GM19452 (cell line): ENCODE results near the gene COL23A1.

Experiments used
- ATAC-seq: cut with Tn5 transposase; IDR thresholded peaks from one replicate; pipeline ENCODE4 v1.9.1; 2021; ENCODE audit not compliant: unreplicated experiment

The COL23A1 gene

GRCh38 chr5:178557416-178557815 is 32.8 kb downstream of the COL23A1 start:
- no peak for ATAC-seq

GRCh38 chr5:178555771-178556211 is 34.4 kb downstream of the COL23A1 start:
- no peak for ATAC-seq

- ATAC-seq: no peak
Observed at GRCh38 chr5:178555005-178555404, 35.2 kb downstream of the COL23A1 start.

- ATAC-seq: no peak
Observed at GRCh38 chr5:178554311-178554710, 35.9 kb downstream of the COL23A1 start.

GRCh38 chr5:178553517-178553916 is 36.7 kb downstream of the COL23A1 start:
- no peak for ATAC-seq

- ATAC-seq: no peak
Observed at GRCh38 chr5:178551468-178551867, 38.7 kb downstream of the COL23A1 start.

- no peak for ATAC-seq
Observed at GRCh38 chr5:178551059-178551458, 39.1 kb downstream of the COL23A1 start.

- ATAC-seq: no peak
Observed at GRCh38 chr5:178548746-178549145, 41.4 kb downstream of the COL23A1 start.

GRCh38 chr5:178547753-178548415 is 42.3 kb downstream of the COL23A1 start:
- ATAC-seq: no peak

- ATAC-seq: no peak
Observed at GRCh38 chr5:178547052-178547666, 43.0 kb downstream of the COL23A1 start.

GRCh38 chr5:178546675-178547033 is 43.5 kb downstream of the COL23A1 start:
- ATAC-seq: no peak

GRCh38 chr5:178545941-178546674 is 44.1 kb downstream of the COL23A1 start:
- no peak for ATAC-seq

GRCh38 chr5:178545176-178545575 is 45.0 kb downstream of the COL23A1 start:
- ATAC-seq: no peak

GRCh38 chr5:178544166-178544834 is 45.9 kb downstream of the COL23A1 start:
- no peak for ATAC-seq

GRCh38 chr5:178542455-178542854 is 47.7 kb downstream of the COL23A1 start:
- no peak for ATAC-seq

- no peak for ATAC-seq
Observed at GRCh38 chr5:178540526-178540925, 49.7 kb downstream of the COL23A1 start.

GRCh38 chr5:178538741-178539229 is 51.4 kb downstream of the COL23A1 start:
- no peak for ATAC-seq

- no peak for ATAC-seq
Observed at GRCh38 chr5:178537467-178538371, 52.5 kb downstream of the COL23A1 start.

- ATAC-seq: no peak
Observed at GRCh38 chr5:178536541-178537466, 53.4 kb downstream of the COL23A1 start.
